Measurements from ENCODE around the gene CREB3L1. TPM values are rescaled to one million over a fixed set of nuclear protein-coding genes. Genes with fewer than 3 reads are reported as not detected.

The CREB3L1 gene
- total RNA-seq, 3 donors from 2014 or later (not counting 1 experiment from before 2014, with no cell fraction given) = not detected

GRCh38 chr11:46363031-46363407 lies 85.6 kb downstream of the CREB3L1 start:
- Histone ChIP-seq H3K4me3 (ENCODE audit: low read length) (no peak overlapping the region), H3K27me3 (ENCODE audit: control insufficient read depth, insufficient read depth, low read length) (no peaks in the 10 kb centered on the region), H3K9me3 (ENCODE audit: control insufficient read depth, insufficient read depth, low read length) (no peaks in the 10 kb centered on the region), H3K36me3 (ENCODE audit: control insufficient read depth, insufficient read depth, low read length) (peaks cover 31% of the 10 kb centered on the region), H3K27ac (ENCODE audit: low read length) (peak overlapping the region; percentile 47), H3K4me1 (ENCODE audit: control insufficient read depth, insufficient read depth, low read length) (peaks cover 78% of the 10 kb centered on the region)
- Mint-ChIP-seq H3K9me3 (no peaks in the 10 kb centered on the region), H3K36me3 (no peaks in the 10 kb centered on the region), H3K4me3 (peak overlapping the region; percentile 86), H3K27me3 (ENCODE audit: low read depth in 2 of 2) (no peaks in the 10 kb centered on the region), H3K27ac (peak overlapping the region; percentile 86 to 94), H3K4me1 (peaks cover 40 to 67% of the 10 kb centered on the region in 2 donors)
- DNase-seq = no peak
- intact Hi-C loops (cut with micrococcal nuclease) = no loop called here
- TF ChIP-seq, protein P1, sequence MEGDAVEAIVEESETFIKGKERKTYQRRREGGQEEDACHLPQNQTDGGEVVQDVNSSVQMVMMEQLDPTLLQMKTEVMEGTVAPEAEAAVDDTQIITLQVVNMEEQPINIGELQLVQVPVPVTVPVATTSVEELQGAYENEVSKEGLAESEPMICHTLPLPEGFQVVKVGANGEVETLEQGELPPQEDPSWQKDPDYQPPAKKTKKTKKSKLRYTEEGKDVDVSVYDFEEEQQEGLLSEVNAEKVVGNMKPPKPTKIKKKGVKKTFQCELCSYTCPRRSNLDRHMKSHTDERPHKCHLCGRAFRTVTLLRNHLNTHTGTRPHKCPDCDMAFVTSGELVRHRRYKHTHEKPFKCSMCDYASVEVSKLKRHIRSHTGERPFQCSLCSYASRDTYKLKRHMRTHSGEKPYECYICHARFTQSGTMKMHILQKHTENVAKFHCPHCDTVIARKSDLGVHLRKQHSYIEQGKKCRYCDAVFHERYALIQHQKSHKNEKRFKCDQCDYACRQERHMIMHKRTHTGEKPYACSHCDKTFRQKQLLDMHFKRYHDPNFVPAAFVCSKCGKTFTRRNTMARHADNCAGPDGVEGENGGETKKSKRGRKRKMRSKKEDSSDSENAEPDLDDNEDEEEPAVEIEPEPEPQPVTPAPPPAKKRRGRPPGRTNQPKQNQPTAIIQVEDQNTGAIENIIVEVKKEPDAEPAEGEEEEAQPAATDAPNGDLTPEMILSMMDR (IDR thresholded peaks at IDR 0.05) = no peak
- WGBS (ENCODE audit: insufficient coverage) = 37% methylated on average over 9 of the region's 9 CpGs
- ATAC-seq = peak; percentile 28 to 39 (median 33)

GRCh38 chr11:46363455-46364005 lies 86.1 kb downstream of the CREB3L1 start:
- intact Hi-C loops (cut with micrococcal nuclease) = no loop called here
- Mint-ChIP-seq H3K4me3 (peak overlapping the region; percentile 86), H3K4me1 (peaks cover 44 to 72% of the 10 kb centered on the region in 2 donors), H3K9me3 (no peaks in the 10 kb centered on the region), H3K27me3 (ENCODE audit: low read depth in 2 of 2) (no peaks in the 10 kb centered on the region), H3K27ac (peak overlapping the region; percentile 86 to 94), H3K36me3 (no peaks in the 10 kb centered on the region)
- WGBS (ENCODE audit: insufficient coverage) = 75% methylated on average over 21 of the region's 21 CpGs
- Histone ChIP-seq H3K36me3 (ENCODE audit: control insufficient read depth, insufficient read depth, low read length) (peaks cover 36% of the 10 kb centered on the region), H3K4me3 (ENCODE audit: low read length) (no peak overlapping the region), H3K4me1 (ENCODE audit: control insufficient read depth, insufficient read depth, low read length) (peaks cover 80% of the 10 kb centered on the region), H3K27ac (ENCODE audit: low read length) (peak overlapping the region; percentile 47), H3K9me3 (ENCODE audit: control insufficient read depth, insufficient read depth, low read length) (no peaks in the 10 kb centered on the region), H3K27me3 (ENCODE audit: control insufficient read depth, insufficient read depth, low read length) (no peaks in the 10 kb centered on the region)
- DNase-seq (no peak), ATAC-seq (peak in 1 of 3 donors; percentile 7)
- TF ChIP-seq, protein P1 (IDR thresholded peaks at IDR 0.05) = no peak

GRCh38 chr11:46364056-46364455 lies 86.6 kb downstream of the CREB3L1 start:
- intact Hi-C loops (cut with micrococcal nuclease) = no loop called here
- no peaks in the 10 kb centered on the region for H3K27me3 ChIP-seq (ENCODE audit: control insufficient read depth, insufficient read depth, low read length)

More at GRCh38 chr11:46364056-46364455, 86.6 kb downstream of the CREB3L1 start:
- Histone ChIP-seq H3K4me3 (ENCODE audit: low read length) (no peak overlapping the region), H3K9me3 (ENCODE audit: control insufficient read depth, insufficient read depth, low read length) (no peaks in the 10 kb centered on the region), H3K36me3 (ENCODE audit: control insufficient read depth, insufficient read depth, low read length) (peaks cover 39% of the 10 kb centered on the region), H3K27ac (ENCODE audit: low read length) (no peak overlapping the region), H3K4me1 (ENCODE audit: control insufficient read depth, insufficient read depth, low read length) (peaks cover 80% of the 10 kb centered on the region)
- H3K4me3 Mint-ChIP-seq = peak overlapping the region; percentile 42
- H3K9me3 Mint-ChIP-seq = no peaks in the 10 kb centered on the region
- peak overlapping the region; percentile 86 to 94 for H3K27ac Mint-ChIP-seq
- no peaks in the 10 kb centered on the region for H3K27me3 Mint-ChIP-seq (ENCODE audit: low read depth in 2 of 2)
- H3K4me1 Mint-ChIP-seq = peaks cover 45 to 74% of the 10 kb centered on the region in 2 donors
- ATAC-seq = no peak
- H3K36me3 Mint-ChIP-seq = no peaks in the 10 kb centered on the region
- TF ChIP-seq, protein P1 (IDR thresholded peaks at IDR 0.05) = no peak
- no peak for DNase-seq
- WGBS (ENCODE audit: insufficient coverage) = 91% methylated on average over 9 of the region's 9 CpGs

All from natural killer cell (primary cell).